GM15510 (cell line): ENCODE results near the gene RBM23.

Experiments used
- POLR2A ChIP-seq: IDR thresholded peaks from 3 replicates; pipeline ENCODE4 v1.6.1; 2011; ENCODE audit warnings: borderline replicate concordance; ENCODE audit not compliant: insufficient read length; ENCODE audit errors: extremely low read depth

RBM23 gene

DNA sequence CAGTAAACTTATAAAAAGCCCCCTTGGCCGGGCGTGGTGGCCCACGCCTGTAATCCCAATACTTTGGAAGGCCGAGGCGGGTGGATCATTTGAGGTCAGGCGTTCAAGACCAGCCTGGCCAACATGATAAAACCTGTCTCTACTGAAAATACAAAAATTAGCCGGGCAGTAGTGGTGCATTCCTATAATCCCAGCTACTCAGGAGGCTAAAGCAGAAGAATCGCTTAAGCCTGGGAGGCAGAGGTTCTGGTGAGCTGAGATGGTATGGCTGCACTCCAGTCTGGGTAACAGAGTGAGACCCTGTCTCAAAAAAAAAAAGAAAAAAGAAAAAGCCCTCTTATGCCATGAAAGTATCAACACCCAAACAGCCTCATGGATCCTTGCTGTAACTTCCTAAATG, 6.6 kb upstream of the RBM23 start:
- no peak for TF ChIP-seq POLR2A

GRCh38 chr14:22923746-22924145, 4.8 kb upstream of the RBM23 start:
- no peak for TF ChIP-seq POLR2A

DNA sequence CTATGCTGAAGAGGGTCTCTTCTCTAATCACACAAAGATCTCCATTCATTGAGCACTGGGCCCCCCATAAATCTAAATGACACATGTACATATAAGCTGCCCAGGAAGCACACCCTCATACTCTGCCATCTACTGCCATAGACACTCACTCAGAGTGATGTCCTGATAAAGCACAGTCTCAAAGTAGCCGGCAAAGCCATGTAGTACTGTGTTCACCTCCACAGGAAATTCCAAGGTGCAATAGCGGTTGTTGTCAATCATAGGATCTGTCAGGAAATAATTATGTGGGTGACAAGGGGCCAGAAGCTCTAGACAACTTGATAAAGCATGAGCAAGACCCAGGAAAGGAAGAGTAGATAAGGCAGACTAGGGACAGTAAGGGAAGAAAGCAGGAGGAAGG, 3.3 kb upstream of the RBM23 start:
- no peak for TF ChIP-seq POLR2A

- no peak for TF ChIP-seq POLR2A
These were observed 1.7 kb upstream of the RBM23 start for GRCh38 chr14:22920697-22921096.

GRCh38 chr14:22919601-22919921, 612 bp upstream of the RBM23 start:
- no peak for TF ChIP-seq POLR2A

GRCh38 chr14:22915886-22916521, 2.9 kb downstream of the RBM23 start:
- TF ChIP-seq POLR2A, result no peak

DNA sequence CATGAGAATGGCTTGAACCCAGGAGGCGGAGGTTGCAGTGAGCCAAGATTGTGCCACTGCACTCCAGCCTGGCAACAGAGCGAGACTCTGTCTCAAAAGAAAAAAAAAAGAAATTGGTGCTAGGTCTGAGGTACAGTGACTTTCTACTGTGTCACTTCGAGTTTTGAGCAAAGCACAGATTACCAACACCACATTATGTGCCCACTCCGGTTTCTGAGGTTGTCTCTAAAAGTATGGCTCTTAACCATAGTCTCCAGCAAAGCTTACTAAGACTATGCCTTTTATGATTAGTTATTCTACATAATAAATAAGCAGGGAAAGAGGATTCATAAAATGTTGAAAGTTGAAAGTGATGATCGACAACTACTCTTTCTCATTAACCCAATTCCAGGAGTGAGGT, 8.0 kb downstream of the RBM23 start:
- TF ChIP-seq POLR2A, result no peak

GRCh38 chr14:22908601-22909000, 10.3 kb downstream of the RBM23 start:
- no peak for TF ChIP-seq POLR2A

- no peak for TF ChIP-seq POLR2A
These were observed 11.5 kb downstream of the RBM23 start for GRCh38 chr14:22907429-22907828.

DNA sequence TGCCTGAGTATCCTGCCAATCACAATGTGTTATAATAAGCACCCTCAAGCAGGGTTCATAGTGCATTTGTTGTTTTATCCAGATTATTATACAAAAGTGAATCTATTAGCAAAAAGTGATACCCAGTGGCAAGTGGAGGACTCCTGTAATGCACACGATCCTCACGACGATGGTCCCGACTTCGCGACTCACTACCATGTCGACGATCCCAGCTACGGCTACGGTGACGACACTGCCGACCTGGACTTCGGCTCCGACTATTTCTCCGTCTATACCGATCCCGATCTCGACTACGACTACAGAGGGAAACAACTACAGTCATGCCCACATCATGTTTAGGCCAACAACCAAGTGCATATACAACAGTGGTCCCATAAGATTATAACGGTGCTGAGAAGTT, 12.9 kb downstream of the RBM23 start:
- no peak for TF ChIP-seq POLR2A

DNA sequence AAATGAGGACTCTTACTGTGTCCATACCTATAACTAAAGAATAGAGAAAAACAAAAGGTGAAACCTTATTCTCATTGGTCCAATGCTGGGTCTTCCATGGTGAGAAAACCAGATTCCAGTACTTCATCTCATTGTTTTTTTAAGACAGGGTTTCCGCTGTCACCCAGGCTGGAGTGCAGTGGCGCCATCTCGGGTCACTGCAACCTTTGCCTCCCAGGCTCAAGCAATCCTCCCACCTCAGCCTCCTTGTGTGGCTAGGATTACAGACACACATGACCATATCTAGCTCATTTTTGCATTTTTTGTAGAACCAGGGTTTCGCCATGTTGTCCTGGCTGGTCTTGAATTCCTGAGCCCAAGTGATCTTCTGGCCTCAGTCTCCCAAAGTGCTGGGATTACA, 13.3 kb downstream of the RBM23 start:
- no peak for TF ChIP-seq POLR2A

DNA sequence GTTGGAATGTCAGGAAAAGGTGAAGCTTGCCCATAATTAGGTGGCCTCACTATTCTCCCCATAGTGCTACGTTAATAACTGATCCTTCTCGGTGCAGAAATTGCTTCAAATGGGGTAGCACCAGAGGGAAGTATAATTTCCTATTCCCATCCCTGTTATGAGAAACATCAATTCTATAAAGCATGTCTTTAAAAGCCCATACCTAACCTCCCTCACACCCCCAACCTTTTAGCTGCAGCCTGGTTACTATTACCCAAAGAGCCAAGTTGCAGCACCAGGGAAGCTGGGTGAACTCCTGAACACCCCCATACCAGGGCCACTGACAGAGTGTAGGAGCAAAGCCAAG, 15.2 kb downstream of the RBM23 start:
- no peak for TF ChIP-seq POLR2A

- TF ChIP-seq POLR2A, result no peak
These were observed 17.1 kb downstream of the RBM23 start for GRCh38 chr14:22901799-22902198.

- TF ChIP-seq POLR2A, result no peak
These were observed 18.7 kb downstream of the RBM23 start for GRCh38 chr14:22900081-22900799.

- no peak for TF ChIP-seq POLR2A
These were observed 20.5 kb downstream of the RBM23 start for GRCh38 chr14:22898302-22899090.

DNA sequence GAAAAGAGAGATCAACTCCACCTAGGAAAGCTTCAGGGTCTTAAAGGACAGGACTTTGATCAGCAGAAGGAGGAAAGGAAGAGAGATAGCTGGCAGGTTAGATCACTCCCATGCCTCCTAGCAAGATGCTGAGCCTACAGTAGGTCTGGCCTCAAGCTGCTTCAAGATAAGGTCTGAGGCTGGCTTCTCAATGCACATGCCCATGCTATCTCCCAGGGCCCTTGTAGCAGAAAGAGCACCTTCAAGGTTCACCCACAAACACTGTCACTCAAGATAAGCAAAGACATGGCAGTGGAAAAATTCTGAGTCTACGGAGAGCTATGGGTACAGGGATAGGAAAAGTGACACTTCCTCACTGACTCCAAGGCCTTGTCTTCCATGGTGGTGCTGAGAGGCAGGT, 21.6 kb downstream of the RBM23 start:
- no peak for TF ChIP-seq POLR2A

DNA sequence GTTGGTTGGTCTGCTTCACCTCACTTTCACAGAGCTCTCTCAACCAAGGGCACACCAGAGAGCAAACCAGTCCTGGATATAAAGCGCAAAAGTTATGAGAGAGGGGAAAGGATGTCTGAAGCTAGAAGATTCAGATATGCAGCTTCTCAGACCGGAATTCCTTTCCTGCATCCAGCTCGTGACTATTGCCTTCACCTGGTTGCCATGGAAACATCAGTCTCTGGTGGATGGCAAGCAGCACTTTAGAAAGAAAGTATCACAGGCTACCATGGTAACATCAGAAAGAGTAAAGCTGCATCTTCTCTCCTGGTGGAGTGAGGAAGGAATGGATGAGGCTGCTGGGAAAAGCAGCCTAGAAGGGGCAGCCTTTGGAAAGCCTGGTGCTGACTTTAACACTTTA, 22.2 kb downstream of the RBM23 start:
- TF ChIP-seq POLR2A, result no peak

DNA sequence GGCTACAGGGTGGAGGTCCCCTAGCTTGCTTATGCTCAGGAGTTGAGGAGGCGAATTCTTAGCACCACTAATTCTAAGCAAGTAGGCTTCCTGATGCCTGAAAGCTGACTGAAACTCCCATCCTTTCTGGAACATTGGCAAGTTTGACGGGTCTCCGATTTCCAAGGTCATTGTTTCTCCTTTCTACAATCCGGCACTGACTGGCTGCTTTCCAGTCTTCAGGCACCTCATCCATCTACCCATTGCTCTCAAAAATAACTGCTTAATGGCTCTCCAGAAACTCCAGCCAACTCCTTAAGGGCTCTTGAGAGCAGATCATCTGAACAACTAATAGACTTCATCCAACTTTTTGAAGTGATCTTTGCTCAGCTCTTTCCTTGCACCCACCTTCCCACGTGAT, 22.6 kb downstream of the RBM23 start:
- TF ChIP-seq POLR2A, result no peak
